CD8-positive, alpha-beta memory T cell (primary cell): ENCODE data around the gene USP11. TPM values are rescaled to one million over a fixed set of nuclear protein-coding genes. Genes with fewer than 3 reads are reported as not detected.

Experiments
- CTCF ChIA-PET: fragments of 350-600 bp; sonication (Branson Sonifier 250); formaldehyde crosslinking; loops from one replicate; lab custom pipeline; 2021; ENCODE audit warnings: antibody characterized with exemption; lab: Charles Lee
- POLR2A ChIA-PET: fragments of 350-600 bp; sonication (Branson Sonifier 250); formaldehyde crosslinking; loops from one replicate; lab custom pipeline; 2021; ENCODE audit warnings: antibody characterized with exemption; lab: Charles Lee
- DNase-seq, 5 donors: peaks; one replicate each; pipeline versions ENCODE4 v3.0.0 to v3.0.0-alpha.2; 2020 to 2022; ENCODE audit warnings: mixed read lengths in 1 of 5
- H3K27ac ChIP-seq: one replicate; pipeline ENCODE4 v1.7.0; 2013; ENCODE audit warnings: low read depth, mild to moderate bottlenecking, low read length, moderate library complexity
- H3K27me3 ChIP-seq: 2 replicates; pipeline ENCODE4 v1.7.0; 2013; ENCODE audit warnings: low read length, mild to moderate bottlenecking; ENCODE audit not compliant: insufficient read depth, poor library complexity, severe bottlenecking
- H3K36me3 ChIP-seq: 2 replicates; pipeline ENCODE4 v1.7.0; 2013; ENCODE audit warnings: mild to moderate bottlenecking, low read length, moderate library complexity; ENCODE audit not compliant: insufficient read depth
- H3K4me1 ChIP-seq: 2 replicates; pipeline ENCODE4 v1.7.0; 2013; ENCODE audit warnings: mild to moderate bottlenecking, low read length, moderate library complexity; ENCODE audit not compliant: insufficient read depth
- H3K4me3 ChIP-seq: 2 replicates; pipeline ENCODE4 v1.7.0; 2013; ENCODE audit warnings: mild to moderate bottlenecking, low read length
- H3K9me3 ChIP-seq: 2 replicates; pipeline ENCODE4 v1.7.0; 2013; ENCODE audit warnings: mild to moderate bottlenecking, low read length
- H3K27ac Mint-ChIP-seq, 8 donors: one replicate each; pipeline ENCODE4 v1.8.0; 2020 to 2021; ENCODE audit warnings: mixed read lengths in 8 of 8, mild to moderate bottlenecking in 6 of 8, inconsistent platforms in 3 of 8, moderate library complexity in 3 of 8
- H3K27me3 Mint-ChIP-seq, 2 donors: one replicate each; pipeline ENCODE4 v1.8.0; 2020 to 2021; ENCODE audit warnings: mixed read lengths in 2 of 2, mild to moderate bottlenecking in 1 of 2, moderate library complexity in 1 of 2
- H3K36me3 Mint-ChIP-seq, 3 donors: one replicate each; pipeline ENCODE4 v1.8.0; 2020 to 2021; ENCODE audit warnings: mixed read lengths in 3 of 3, inconsistent platforms in 1 of 3, mild to moderate bottlenecking in 1 of 3
- H3K4me1 Mint-ChIP-seq, 3 donors: one replicate each; pipeline ENCODE4 v1.8.0; 2020 to 2021; ENCODE audit warnings: mixed read lengths in 3 of 3, inconsistent platforms in 1 of 3, mild to moderate bottlenecking in 1 of 3
- H3K4me3 Mint-ChIP-seq, 7 donors: one replicate each; pipeline ENCODE4 v1.8.0; 2020 to 2021; ENCODE audit warnings: mixed read lengths in 7 of 7, mild to moderate bottlenecking in 6 of 7, moderate library complexity in 4 of 7, inconsistent platforms in 2 of 7
- H3K9me3 Mint-ChIP-seq, 5 donors: one replicate each; pipeline ENCODE4 v1.8.0; 2020 to 2022; ENCODE audit warnings: mixed read lengths in 5 of 5, mild to moderate bottlenecking in 3 of 5, moderate library complexity in 2 of 5, inconsistent platforms in 1 of 5
- polyA plus RNA-seq: library from polyadenylated mRNA; unstranded; fragments of 300-500 nt; fragmentation: Illumina TruSeq; gene quantifications from one replicate; pipeline ENCODE4 v1.2.3, GENCODE V29; 2021
- total RNA-seq, 2 experiments: library from RNA; stranded (reverse); gene quantifications; one replicate each; pipeline ENCODE4 v1.2.3, GENCODE V29; 2021

The USP11 gene
- total and polyA plus RNA-seq, 3 experiments from 2014 or later: 34.0 to 121 (median 41.7) TPM

DNA sequence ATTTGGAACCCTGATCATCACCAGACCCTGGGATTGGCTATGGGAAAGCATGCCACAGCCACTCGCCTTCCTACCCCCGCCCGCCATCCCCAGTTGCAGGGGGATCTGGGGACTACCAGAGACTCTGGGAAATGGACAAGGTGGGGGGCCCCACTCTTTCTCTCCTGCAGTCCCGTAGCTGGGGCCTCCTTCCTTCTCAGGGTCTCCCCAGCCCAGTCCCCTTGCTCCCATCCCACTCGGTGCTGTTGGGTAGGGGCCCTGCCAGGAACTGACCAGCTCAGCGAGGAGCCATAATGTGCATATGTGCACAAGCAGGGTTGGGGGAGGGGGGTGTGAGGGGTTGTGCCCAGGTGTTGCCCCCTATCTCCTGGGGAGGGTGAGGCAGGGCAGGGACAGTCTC lies 3.4 kb upstream of the USP11 start:
- Histone ChIP-seq H3K27me3 (no peaks in the 10 kb centered on the region), H3K27ac (no peak overlapping the region), H3K36me3 (peaks cover 9% of the 10 kb centered on the region), H3K4me1 (peaks cover 8% of the 10 kb centered on the region), H3K4me3 (no peak overlapping the region), H3K9me3 (no peaks in the 10 kb centered on the region)
- H3K36me3 Mint-ChIP-seq: peaks cover 5 to 51% (median 14%) of the 10 kb centered on the region in 3 donors
- CTCF ChIA-PET: interaction anchor here (0.6 kb wide), 1 partner anchor 54 kb away, joined by 3 read pairs; no protein-coding TSS in a partner anchor
- H3K9me3 Mint-ChIP-seq: no peaks in the 10 kb centered on the region
- peaks cover 10 to 16% (median 13%) of the 10 kb centered on the region in 3 donors for H3K4me1 Mint-ChIP-seq
- H3K4me3 Mint-ChIP-seq: no peak overlapping the region
- peak overlapping the region in 2 of 8 donors; percentile 72 to 75 for H3K27ac Mint-ChIP-seq
- peaks cover 0 to 7% of the 10 kb centered on the region in 2 donors for H3K27me3 Mint-ChIP-seq
- POLR2A ChIA-PET: interaction anchor here (1.7 kb wide), 1 partner anchor 12 kb away, joined by 4 read pairs; no protein-coding TSS in a partner anchor
- no peak for DNase-seq

DNA sequence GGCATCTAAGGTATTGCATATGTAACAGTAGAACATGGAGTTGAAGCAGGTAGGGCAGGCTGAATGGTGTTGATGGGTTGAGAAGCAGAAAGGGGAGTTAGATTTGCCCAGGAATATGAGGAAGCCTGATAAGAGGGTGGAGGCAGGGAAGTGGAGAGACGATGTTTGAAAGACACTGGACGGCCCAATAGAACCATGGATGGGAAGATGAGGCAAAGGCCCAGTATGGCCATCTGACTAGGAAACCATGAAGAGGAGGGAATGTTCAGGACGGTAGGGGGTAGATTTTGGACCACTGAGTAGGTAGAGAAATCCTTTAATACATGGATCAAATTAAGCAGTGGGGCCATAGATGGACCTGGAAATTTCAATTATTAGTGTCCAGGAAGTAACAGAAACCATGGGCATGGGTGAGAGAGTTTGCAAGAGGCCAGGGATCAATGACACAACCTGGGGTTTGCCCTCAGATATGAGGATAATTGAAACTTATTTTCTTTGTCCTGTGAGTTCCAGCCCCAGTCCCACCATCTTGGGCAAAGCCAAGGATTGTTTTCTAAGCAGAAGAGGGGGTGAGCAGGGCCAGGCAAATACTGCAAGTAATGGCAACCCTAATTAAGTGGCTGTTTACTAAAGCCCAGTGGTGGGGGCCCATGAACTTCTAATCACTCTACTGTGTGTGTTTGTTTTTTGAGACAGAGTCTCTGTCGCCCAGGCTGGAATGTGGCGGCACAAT lies 2.5 kb upstream of the USP11 start:
- Histone ChIP-seq H3K4me3 (no peak overlapping the region), H3K4me1 (peaks cover 14% of the 10 kb centered on the region), H3K36me3 (peaks cover under 1% of the 10 kb centered on the region), H3K27me3 (no peaks in the 10 kb centered on the region), H3K9me3 (no peaks in the 10 kb centered on the region), H3K27ac (no peak overlapping the region)
- Mint-ChIP-seq H3K36me3 (peaks cover 5 to 44% (median 12%) of the 10 kb centered on the region in 3 donors), H3K4me1 (peaks cover 15 to 22% (median 21%) of the 10 kb centered on the region in 3 donors), H3K4me3 (peak overlapping the region in 3 of 7 donors; percentile 29 to 91 (median 33)), H3K27ac (peak overlapping the region in 5 of 8 donors; percentile 7 to 76 (median 23)), H3K27me3 (peaks cover 0 to 7% of the 10 kb centered on the region in 2 donors), H3K9me3 (no peaks in the 10 kb centered on the region)
- POLR2A ChIA-PET: no interaction called here
- CTCF ChIA-PET: interaction anchor here (0.6 kb wide), 1 partner anchor 53 kb away, joined by 3 read pairs; no protein-coding TSS in a partner anchor
- DNase-seq: no peak

DNA sequence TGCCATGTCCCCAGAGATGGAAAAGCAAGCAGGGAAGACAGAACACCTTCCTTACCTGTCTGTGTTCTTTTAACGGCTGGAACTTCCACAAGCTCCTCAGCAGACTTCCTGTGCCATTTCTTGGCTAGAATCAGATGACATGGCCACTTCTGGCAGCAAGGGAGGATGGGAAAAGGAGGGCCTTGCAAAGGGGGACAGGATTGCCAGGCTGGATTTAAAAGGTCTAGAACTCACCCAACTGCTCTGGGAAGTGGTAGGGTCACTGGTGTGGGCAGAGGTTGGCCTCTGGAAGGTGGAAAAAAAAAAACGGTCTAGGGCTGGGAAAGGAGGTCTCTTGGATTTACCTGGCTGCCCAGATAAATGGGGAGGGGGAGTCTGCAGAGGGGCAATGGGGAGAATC lies 1.6 kb upstream of the USP11 start:
- peak overlapping the region in 2 of 7 donors; percentile 2 to 67 for H3K4me3 Mint-ChIP-seq
- H3K4me1 Mint-ChIP-seq: peaks cover 23 to 30% (median 29%) of the 10 kb centered on the region in 3 donors
- peaks cover 4 to 41% (median 7%) of the 10 kb centered on the region in 3 donors for H3K36me3 Mint-ChIP-seq
- H3K27me3 ChIP-seq: no peaks in the 10 kb centered on the region
- no peak overlapping the region for H3K27ac ChIP-seq
- no peaks in the 10 kb centered on the region for H3K9me3 Mint-ChIP-seq
- no peak for DNase-seq
- no peaks in the 10 kb centered on the region for H3K9me3 ChIP-seq
- ChIA-PET CTCF (no interaction called here), POLR2A (no interaction called here)
- peaks cover 22% of the 10 kb centered on the region for H3K4me1 ChIP-seq
- peaks cover 0 to 7% of the 10 kb centered on the region in 2 donors for H3K27me3 Mint-ChIP-seq
- H3K4me3 ChIP-seq: no peak overlapping the region
- peak overlapping the region in 5 of 8 donors; percentile 46 to 98 (median 60) for H3K27ac Mint-ChIP-seq
- no peaks in the 10 kb centered on the region for H3K36me3 ChIP-seq

DNA sequence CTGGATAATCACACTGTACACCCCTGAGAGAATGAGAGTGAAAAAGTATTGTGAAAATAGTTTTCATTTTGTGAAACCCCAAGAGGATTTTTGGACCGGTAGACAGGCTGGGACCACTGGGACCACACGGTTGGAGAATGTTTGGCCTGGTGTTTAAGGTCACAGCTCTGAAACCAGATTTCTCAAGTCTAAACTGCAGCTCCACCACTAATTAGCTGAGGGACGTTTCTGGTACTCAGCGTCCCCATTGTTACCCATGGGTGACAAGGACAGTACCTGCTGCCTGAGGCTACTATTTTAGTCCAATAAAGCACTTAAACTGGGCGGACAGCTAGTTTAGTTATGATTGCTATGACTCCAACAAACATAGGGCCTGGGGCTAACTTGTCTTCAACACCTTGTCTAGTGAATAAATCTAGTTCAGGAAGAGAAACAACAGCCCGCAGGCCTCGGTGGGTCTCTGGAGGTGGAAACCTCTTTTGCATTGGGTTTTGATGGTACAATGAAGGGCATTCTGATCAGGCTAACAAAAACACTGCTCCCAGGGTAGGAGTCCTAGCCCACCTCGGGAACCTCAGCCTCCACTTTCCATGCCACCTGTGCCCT lies 509 bp upstream of the USP11 start:
- ChIA-PET CTCF (interaction anchor here (0.9 kb wide), 1 partner anchor 152 kb away, joined by 3 read pairs; no protein-coding TSS in a partner anchor), POLR2A (interaction anchor here (0.5 to 2.4 kb wide), 6 partner anchors 14 to 152 kb away, joined by 3 to 65 read pairs (median 8); partner anchors contain the start of genes CDK16, NDUFB11 and RBM10)
- Mint-ChIP-seq H3K4me1 (peaks cover 35 to 41% (median 37%) of the 10 kb centered on the region in 3 donors), H3K9me3 (no peaks in the 10 kb centered on the region), H3K27me3 (peaks cover 0 to 7% of the 10 kb centered on the region in 2 donors), H3K27ac (peak overlapping the region; percentile 91 to 99 (median 98)), H3K36me3 (peaks cover 0 to 31% (median 1%) of the 10 kb centered on the region in 3 donors), H3K4me3 (peak overlapping the region; percentile 92 to 99 (median 93))
- DNase-seq: no peak
- peak overlapping the region; percentile 71 for H3K4me3 ChIP-seq
- no peaks in the 10 kb centered on the region for H3K27me3 ChIP-seq
- H3K4me1 ChIP-seq: peaks cover 25% of the 10 kb centered on the region
- H3K27ac ChIP-seq: peak overlapping the region; percentile 96
- H3K36me3 ChIP-seq: no peaks in the 10 kb centered on the region
- H3K9me3 ChIP-seq: no peaks in the 10 kb centered on the region

DNA sequence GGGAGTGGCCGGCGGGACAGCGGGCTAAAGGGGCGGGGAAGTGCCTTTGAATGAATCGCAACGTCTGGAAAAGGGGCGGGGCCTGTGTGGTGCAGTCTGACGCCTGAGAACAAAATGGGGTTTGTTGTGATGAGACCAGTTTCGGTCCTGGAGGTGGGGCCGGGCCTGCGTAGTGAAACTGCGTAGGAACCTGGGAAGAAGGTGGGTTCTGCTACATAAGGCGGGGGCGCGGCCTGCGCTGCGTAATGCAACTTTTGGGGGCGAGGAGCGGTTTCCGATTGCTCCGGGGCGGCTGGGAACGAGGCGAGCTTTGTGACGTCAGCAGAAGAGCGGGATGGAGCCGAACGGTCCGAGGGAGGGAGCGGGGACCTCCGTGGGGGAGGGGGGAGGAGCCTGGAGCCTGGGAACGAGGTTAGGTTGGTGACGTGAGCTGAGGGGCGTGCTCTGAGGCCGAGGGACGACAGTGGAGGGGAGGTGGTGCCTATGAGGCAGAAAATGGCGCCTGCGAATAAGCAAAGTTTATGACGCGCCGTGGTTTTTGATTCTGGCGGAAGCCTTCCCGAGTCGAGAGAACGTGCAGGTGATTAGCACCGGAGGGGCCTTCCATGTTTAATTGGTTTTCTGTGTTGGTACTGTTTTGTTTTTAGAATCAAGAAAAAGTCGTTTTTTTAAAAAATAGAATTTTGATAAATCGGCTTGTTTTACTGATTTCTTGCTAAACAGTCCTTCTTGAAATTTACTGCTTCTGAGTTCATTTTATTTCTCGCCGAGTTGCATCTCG lies 714 bp downstream of the USP11 start:
- Histone ChIP-seq H3K36me3 (no peaks in the 10 kb centered on the region), H3K27ac (peak overlapping the region; percentile 96), H3K9me3 (no peaks in the 10 kb centered on the region), H3K27me3 (no peaks in the 10 kb centered on the region), H3K4me3 (peak overlapping the region; percentile 66), H3K4me1 (peaks cover 25% of the 10 kb centered on the region)
- Mint-ChIP-seq H3K4me1 (peaks cover 38 to 46% (median 40%) of the 10 kb centered on the region in 3 donors), H3K36me3 (peaks cover 0 to 23% (median 1%) of the 10 kb centered on the region in 3 donors), H3K9me3 (no peaks in the 10 kb centered on the region), H3K4me3 (peak overlapping the region; percentile 92 to 99 (median 93)), H3K27me3 (peaks cover 0 to 7% of the 10 kb centered on the region in 2 donors), H3K27ac (peak overlapping the region; percentile 91 to 99 (median 98))
- DNase-seq: peak; percentile 88 to 98 (median 96)
- ChIA-PET POLR2A (interaction anchor here (0.5 to 2.4 kb wide), 9 partner anchors 15 to 417 kb away, joined by 3 to 65 read pairs (median 6); partner anchors contain the start of genes CDK16, ELK1, NDUFB11 and RBM10), CTCF (interaction anchor here (0.6 to 0.9 kb wide), 2 partner anchors 151 to 280 kb away, joined by 3 read pairs; no protein-coding TSS in a partner anchor)

DNA sequence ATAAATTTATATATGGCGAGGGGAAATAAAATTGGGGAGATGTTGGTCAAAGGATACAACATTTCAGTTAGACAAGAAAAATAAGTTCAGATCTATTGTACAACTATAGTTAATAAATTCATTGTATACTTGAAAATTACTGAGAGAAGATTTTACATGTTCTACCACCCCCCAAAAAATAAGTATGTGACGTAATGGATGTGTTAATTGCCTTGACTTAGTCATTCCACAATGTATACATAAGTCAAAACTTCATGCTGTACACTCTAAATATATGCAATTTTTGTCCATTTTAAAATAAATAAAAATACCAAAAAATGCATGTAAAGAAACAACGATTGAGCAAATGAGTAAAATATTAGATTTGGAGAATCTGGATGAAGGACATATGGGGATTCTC lies 1.8 kb downstream of the USP11 start:
- H3K9me3 Mint-ChIP-seq: no peaks in the 10 kb centered on the region
- peak overlapping the region; percentile 58 to 99 (median 92) for H3K4me3 Mint-ChIP-seq
- peaks cover 0 to 5% of the 10 kb centered on the region in 2 donors for H3K27me3 Mint-ChIP-seq
- no peaks in the 10 kb centered on the region for H3K9me3 ChIP-seq
- H3K36me3 ChIP-seq: no peaks in the 10 kb centered on the region
- peak overlapping the region; percentile 66 for H3K4me3 ChIP-seq
- H3K4me1 ChIP-seq: peaks cover 25% of the 10 kb centered on the region
- CTCF ChIA-PET: no interaction called here
- H3K27me3 ChIP-seq: no peaks in the 10 kb centered on the region
- POLR2A ChIA-PET: no interaction called here
- H3K36me3 Mint-ChIP-seq: peaks cover under 1 to 22% (median 3%) of the 10 kb centered on the region in 3 donors
- peaks cover 38 to 50% (median 40%) of the 10 kb centered on the region in 3 donors for H3K4me1 Mint-ChIP-seq
- H3K27ac ChIP-seq: no peak overlapping the region
- peak overlapping the region; percentile 22 to 99 (median 72) for H3K27ac Mint-ChIP-seq
- no peak for DNase-seq

DNA sequence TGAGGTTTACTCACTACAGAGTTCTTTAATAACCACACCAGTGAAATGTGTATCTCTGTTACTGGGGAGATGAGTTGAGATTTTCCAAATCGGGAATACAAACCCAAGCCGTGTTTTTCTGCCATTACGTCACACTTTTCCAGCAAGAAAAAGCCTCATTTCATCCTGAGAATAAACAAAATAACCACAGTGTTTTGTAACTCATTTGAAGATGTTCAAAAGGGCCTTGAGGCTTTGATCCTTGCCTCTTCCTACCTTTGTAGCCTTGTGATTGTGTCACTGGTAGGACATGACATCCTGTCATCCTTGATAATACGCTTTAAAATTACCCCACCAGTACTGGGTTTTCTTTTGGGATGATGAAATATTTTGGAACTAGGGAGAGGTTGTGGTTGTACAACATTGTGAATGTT lies 2.9 kb downstream of the USP11 start:
- Histone ChIP-seq H3K4me1 (peaks cover 25% of the 10 kb centered on the region), H3K9me3 (no peaks in the 10 kb centered on the region), H3K4me3 (no peak overlapping the region), H3K27ac (no peak overlapping the region), H3K36me3 (no peaks in the 10 kb centered on the region), H3K27me3 (no peaks in the 10 kb centered on the region)
- peaks cover 38 to 51% (median 40%) of the 10 kb centered on the region in 3 donors for H3K4me1 Mint-ChIP-seq
- H3K36me3 Mint-ChIP-seq: peaks cover 7 to 32% (median 10%) of the 10 kb centered on the region in 3 donors
- H3K27me3 Mint-ChIP-seq: peaks cover 0 to 9% of the 10 kb centered on the region in 2 donors
- POLR2A ChIA-PET: no interaction called here
- no peaks in the 10 kb centered on the region for H3K9me3 Mint-ChIP-seq
- peak overlapping the region in 6 of 7 donors; percentile 3 to 47 (median 16) for H3K4me3 Mint-ChIP-seq
- no peak for DNase-seq
- H3K27ac Mint-ChIP-seq: peak overlapping the region in 7 of 8 donors; percentile 1 to 69 (median 48)
- CTCF ChIA-PET: no interaction called here
